ENCODE measurements around the gene HS3ST3B1. TPM values are rescaled to one million over a fixed set of nuclear protein-coding genes. Genes with fewer than 3 reads are reported as not detected.

The HS3ST3B1 gene
- total RNA-seq, 1 experiment from 2014 or later: 0.59 TPM

- no peak for ATAC-seq
- in situ Hi-C loops (cut with HindIII; ENCODE audit: low pct_unique_long_range_greater_than_20kb, low sequenced_read_pairs) (no loop called here), intact Hi-C loops (cut with micrococcal nuclease; ENCODE audit: unreplicated experiment) (no loop called here)
These were observed 11.1 kb downstream of the HS3ST3B1 start for GRCh38 chr17:14311981-14312380.

GRCh38 chr17:14312522-14312921 lies 11.6 kb downstream of the HS3ST3B1 start:
- in situ Hi-C loops (cut with HindIII; ENCODE audit: low pct_unique_long_range_greater_than_20kb, low sequenced_read_pairs) (no loop called here), intact Hi-C loops (cut with micrococcal nuclease; ENCODE audit: unreplicated experiment) (no loop called here)
- no peak for TF ChIP-seq REST (IDR thresholded peaks at IDR 0.05; ENCODE audit: insufficient read depth in 1 of 2, low read depth in 2 of 2, low read length in 1 of 2)
- TF ChIP-seq TCF7L2 (IDR thresholded peaks at IDR 0.05; ENCODE audit: low read depth, low read length): no peak
- no peak for TF ChIP-seq CTCF (IDR thresholded peaks at IDR 0.05)
- no peak for TF ChIP-seq SIN3A (IDR thresholded peaks at IDR 0.05; ENCODE audit: borderline replicate concordance, insufficient read depth, low read depth, low read length)
- TF ChIP-seq POLR2AphosphoS5 (IDR thresholded peaks at IDR 0.05; ENCODE audit: low read depth, low read length): no peak
- POLR2A ChIA-PET: no interaction called here
- H3K4me1 ChIP-seq (ENCODE audit: control insufficient read depth, insufficient read depth, low read length): no peaks in the 10 kb centered on the region
- peaks cover 3% of the 10 kb centered on the region; the same call in 1 of the 2 replicates for H3K27me3 ChIP-seq (ENCODE audit: control insufficient read depth, insufficient read depth, low read length)
- H3K4me3 ChIP-seq (ENCODE audit: low read depth in 2 of 2, low read length in 2 of 2): no peak overlapping the region
- H3K36me3 ChIP-seq (ENCODE audit: control insufficient read depth, insufficient read depth, low read length): no peaks in the 10 kb centered on the region
- ATAC-seq (no peak), DNase-seq (ENCODE audit: low read depth, low spot score) (no peak)
- CTCF ChIA-PET: interaction anchor here (0.7 kb wide), 1 partner anchor 116 kb away, joined by 10 read pairs; no protein-coding TSS in a partner anchor
- H3K9me3 ChIP-seq (ENCODE audit: control insufficient read depth, insufficient read depth, low read depth, low read length): no peaks in the 10 kb centered on the region
- no TSS peak for BruUV-seq (replicated peaks)
- no peak overlapping the region for H3K27ac ChIP-seq (ENCODE audit: low read length)

More at GRCh38 chr17:14311981-14312380, 11.1 kb downstream of the HS3ST3B1 start:
- peaks cover 3% of the 10 kb centered on the region; the same call in 1 of the 2 replicates for H3K27me3 ChIP-seq (ENCODE audit: control insufficient read depth, insufficient read depth, low read length)
- no peak overlapping the region for H3K4me3 ChIP-seq (ENCODE audit: low read depth in 2 of 2, low read length in 2 of 2)
- no peaks in the 10 kb centered on the region for H3K36me3 ChIP-seq (ENCODE audit: control insufficient read depth, insufficient read depth, low read length)
- no peaks in the 10 kb centered on the region for H3K9me3 ChIP-seq (ENCODE audit: control insufficient read depth, insufficient read depth, low read depth, low read length)
- no TSS peak for BruUV-seq (replicated peaks)
- H3K4me1 ChIP-seq (ENCODE audit: control insufficient read depth, insufficient read depth, low read length): no peaks in the 10 kb centered on the region
- CTCF ChIA-PET: no interaction called here
- POLR2A ChIA-PET: no interaction called here
- no peak overlapping the region for H3K27ac ChIP-seq (ENCODE audit: low read length)
- no peak for DNase-seq (ENCODE audit: low read depth, low spot score)
- TF ChIP-seq CTCF (IDR thresholded peaks at IDR 0.05) (no peak), SIN3A (IDR thresholded peaks at IDR 0.05; ENCODE audit: borderline replicate concordance, insufficient read depth, low read depth, low read length) (no peak), TCF7L2 (IDR thresholded peaks at IDR 0.05; ENCODE audit: low read depth, low read length) (no peak), REST (IDR thresholded peaks at IDR 0.05; ENCODE audit: insufficient read depth in 1 of 2, low read depth in 2 of 2, low read length in 1 of 2) (no peak), POLR2AphosphoS5 (IDR thresholded peaks at IDR 0.05; ENCODE audit: low read depth, low read length) (no peak)

All from Panc1 (cell line).